ENCODE data around the gene KRTAP2-3.
A peak's percentile ranks its signal among the peaks of the same experiment; 100 is the strongest.

Gene KRTAP2-3

DNA sequence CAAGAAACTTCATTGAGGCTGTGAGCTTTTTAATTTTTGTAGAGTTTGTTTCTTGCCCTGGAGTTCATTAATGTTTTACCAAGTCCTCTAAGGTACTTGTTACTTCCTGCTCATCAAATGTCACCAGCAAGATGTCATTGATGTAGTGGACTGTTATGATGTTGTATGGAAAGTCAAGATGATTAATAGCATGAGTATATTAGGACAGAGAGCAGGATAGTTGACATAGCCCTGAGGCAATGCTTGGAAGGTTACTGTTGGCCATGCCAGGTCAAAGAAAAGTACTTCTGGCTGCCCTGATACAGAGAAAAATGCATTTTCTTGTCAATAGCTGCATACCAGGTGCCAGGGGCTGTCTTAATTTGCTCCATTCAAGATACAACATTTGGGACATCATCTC lies 39.6 kb downstream of the KRTAP2-3 start:
- Histone ChIP-seq H3K9ac (ENCODE audit: low read length) (no peak overlapping the region), H3K4me1 (ENCODE audit: control insufficient read depth, insufficient read depth, low read length) (peaks cover 17% of the 10 kb centered on the region), H3K36me3 (ENCODE audit: control insufficient read depth, insufficient read depth, low read length, severe bottlenecking) (no peaks in the 10 kb centered on the region), H3K27me3 (replicated peaks; ENCODE audit: control insufficient read depth, insufficient read depth, low read length) (no peaks in the 10 kb centered on the region), H3K9me3 (ENCODE audit: control insufficient read depth, low read length) (peaks cover 5% of the 10 kb centered on the region), H3K4me3 (ENCODE audit: low read length) (no peak overlapping the region)
- no peak for DNase-seq (ENCODE audit: low read depth)

DNA sequence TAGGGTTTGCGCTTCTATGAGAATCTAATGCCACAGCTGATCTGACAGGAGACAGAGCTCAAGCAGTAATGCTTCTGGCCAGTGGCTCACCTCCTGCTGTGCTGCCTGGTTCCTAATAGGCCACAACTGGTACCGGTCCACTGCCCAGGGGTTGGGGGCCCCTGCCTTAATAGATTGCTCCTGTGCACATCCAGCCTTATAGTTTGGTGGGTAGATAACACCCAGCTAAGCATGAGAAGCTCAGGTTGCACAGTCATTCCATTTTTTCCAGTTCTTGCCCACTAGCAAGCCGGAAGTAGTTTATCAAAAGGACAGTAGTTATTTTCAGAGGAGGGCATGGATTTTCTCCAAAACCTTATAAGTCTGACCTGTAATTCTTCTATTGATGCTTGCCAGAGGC lies 40.5 kb downstream of the KRTAP2-3 start:
- no peak for DNase-seq (ENCODE audit: low read depth)
- Histone ChIP-seq H3K36me3 (ENCODE audit: control insufficient read depth, insufficient read depth, low read length, severe bottlenecking) (no peaks in the 10 kb centered on the region), H3K4me1 (ENCODE audit: control insufficient read depth, insufficient read depth, low read length) (peaks cover 14% of the 10 kb centered on the region), H3K9me3 (ENCODE audit: control insufficient read depth, low read length) (peaks cover 5% of the 10 kb centered on the region), H3K9ac (ENCODE audit: low read length) (no peak overlapping the region), H3K27me3 (replicated peaks; ENCODE audit: control insufficient read depth, insufficient read depth, low read length) (no peaks in the 10 kb centered on the region), H3K4me3 (ENCODE audit: low read length) (no peak overlapping the region)

GRCh38 chr17:41018541-41018940 lies 41.4 kb downstream of the KRTAP2-3 start:
- Histone ChIP-seq H3K4me1 (ENCODE audit: control insufficient read depth, insufficient read depth, low read length) (peaks cover 18% of the 10 kb centered on the region), H3K36me3 (ENCODE audit: control insufficient read depth, insufficient read depth, low read length, severe bottlenecking) (no peaks in the 10 kb centered on the region), H3K9me3 (ENCODE audit: control insufficient read depth, low read length) (peaks cover 5% of the 10 kb centered on the region), H3K27me3 (replicated peaks; ENCODE audit: control insufficient read depth, insufficient read depth, low read length) (no peaks in the 10 kb centered on the region), H3K9ac (ENCODE audit: low read length) (no peak overlapping the region), H3K4me3 (ENCODE audit: low read length) (no peak overlapping the region)
- DNase-seq (ENCODE audit: low read depth) = no peak

DNA sequence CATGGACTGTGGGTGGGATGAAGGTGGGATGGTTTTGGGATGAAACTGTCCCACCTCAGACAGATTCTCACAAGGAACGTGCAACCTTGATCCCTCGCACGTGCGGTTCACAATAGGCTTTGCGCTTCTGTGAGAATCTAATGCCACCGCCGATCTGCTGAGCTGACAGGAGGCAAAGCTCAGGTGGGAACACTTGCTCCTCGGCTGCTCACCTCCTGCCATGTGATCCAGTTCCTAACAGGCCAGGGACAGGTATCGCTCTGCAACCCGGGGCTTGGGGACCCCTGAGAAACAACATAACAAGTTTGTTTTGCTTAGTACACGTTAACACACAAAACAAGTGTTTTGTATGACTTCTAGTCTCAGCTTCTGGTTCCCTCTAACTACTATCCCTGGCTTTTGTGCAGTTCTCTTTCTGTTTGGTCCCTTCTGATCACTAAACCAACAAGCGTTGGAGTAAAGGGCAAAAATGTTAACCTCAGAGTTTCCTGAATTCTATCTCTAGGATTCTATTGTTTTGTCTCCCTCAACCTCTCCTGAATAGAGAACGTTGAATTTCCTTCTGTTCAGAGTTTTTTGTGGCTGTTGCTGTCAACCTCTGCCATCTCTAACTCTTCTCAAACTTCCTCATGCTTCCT lies 43.2 kb downstream of the KRTAP2-3 start:
- no peaks in the 10 kb centered on the region for H3K36me3 ChIP-seq (ENCODE audit: control insufficient read depth, insufficient read depth, low read length, severe bottlenecking)
- no peaks in the 10 kb centered on the region for H3K27me3 ChIP-seq (replicated peaks; ENCODE audit: control insufficient read depth, insufficient read depth, low read length)
- DNase-seq (ENCODE audit: low read depth) = no peak
- peaks cover 5% of the 10 kb centered on the region for H3K9me3 ChIP-seq (ENCODE audit: control insufficient read depth, low read length)
- no peak overlapping the region for H3K4me3 ChIP-seq (ENCODE audit: low read length)
- H3K9ac ChIP-seq (ENCODE audit: low read length) = no peak overlapping the region
- peaks cover 21% of the 10 kb centered on the region for H3K4me1 ChIP-seq (ENCODE audit: control insufficient read depth, insufficient read depth, low read length)

- peaks cover 21% of the 10 kb centered on the region for H3K4me1 ChIP-seq (ENCODE audit: control insufficient read depth, insufficient read depth, low read length)
- DNase-seq (ENCODE audit: low read depth) = no peak
- no peaks in the 10 kb centered on the region for H3K27me3 ChIP-seq (replicated peaks; ENCODE audit: control insufficient read depth, insufficient read depth, low read length)
- no peak overlapping the region for H3K9ac ChIP-seq (ENCODE audit: low read length)
- H3K9me3 ChIP-seq (ENCODE audit: control insufficient read depth, low read length) = no peaks in the 10 kb centered on the region
- H3K4me3 ChIP-seq (ENCODE audit: low read length) = no peak overlapping the region
- no peaks in the 10 kb centered on the region for H3K36me3 ChIP-seq (ENCODE audit: control insufficient read depth, insufficient read depth, low read length, severe bottlenecking)
These were observed 44.5 kb downstream of the KRTAP2-3 start for GRCh38 chr17:41015454-41015853.

- DNase-seq (ENCODE audit: low read depth) = peak; percentile 65
- no peaks in the 10 kb centered on the region for H3K9me3 ChIP-seq (ENCODE audit: control insufficient read depth, low read length)
These were observed 46.3 kb downstream of the KRTAP2-3 start for GRCh38 chr17:41013606-41014005.

DNA sequence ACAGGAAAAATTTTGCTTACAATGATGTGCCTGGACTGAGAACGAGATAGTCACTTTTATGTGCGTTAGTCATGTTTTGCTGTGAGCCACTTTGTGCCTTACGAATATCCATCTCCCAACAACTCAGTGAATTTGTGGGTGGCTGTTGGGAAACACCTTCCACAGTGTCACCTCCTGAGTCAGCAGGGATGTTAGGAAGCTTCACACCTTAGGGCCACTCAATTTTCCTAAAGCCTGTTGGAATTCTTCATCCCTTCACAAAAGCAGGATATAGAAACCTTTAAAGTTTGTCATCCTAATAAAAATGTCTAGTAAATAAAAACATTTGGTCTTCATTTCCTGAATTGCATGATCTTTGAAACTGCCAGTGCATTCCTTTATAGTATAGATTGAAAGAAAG lies 46.7 kb downstream of the KRTAP2-3 start:
- Histone ChIP-seq H3K27me3 (replicated peaks; ENCODE audit: control insufficient read depth, insufficient read depth, low read length) (no peaks in the 10 kb centered on the region), H3K4me1 (ENCODE audit: control insufficient read depth, insufficient read depth, low read length) (peaks cover 22% of the 10 kb centered on the region), H3K9ac (ENCODE audit: low read length) (no peak overlapping the region), H3K9me3 (ENCODE audit: control insufficient read depth, low read length) (no peaks in the 10 kb centered on the region), H3K36me3 (ENCODE audit: control insufficient read depth, insufficient read depth, low read length, severe bottlenecking) (no peaks in the 10 kb centered on the region), H3K4me3 (ENCODE audit: low read length) (no peak overlapping the region)
- DNase-seq (ENCODE audit: low read depth) = no peak

More at GRCh38 chr17:41013606-41014005, 46.3 kb downstream of the KRTAP2-3 start:
- H3K27me3 ChIP-seq (replicated peaks; ENCODE audit: control insufficient read depth, insufficient read depth, low read length) = no peaks in the 10 kb centered on the region
- H3K36me3 ChIP-seq (ENCODE audit: control insufficient read depth, insufficient read depth, low read length, severe bottlenecking) = no peaks in the 10 kb centered on the region
- H3K4me3 ChIP-seq (ENCODE audit: low read length) = no peak overlapping the region
- no peak overlapping the region for H3K9ac ChIP-seq (ENCODE audit: low read length)
- peaks cover 24% of the 10 kb centered on the region for H3K4me1 ChIP-seq (ENCODE audit: control insufficient read depth, insufficient read depth, low read length)

GRCh38 chr17:41012326-41013120 lies 47.4 kb downstream of the KRTAP2-3 start:
- no peaks in the 10 kb centered on the region for H3K9me3 ChIP-seq (ENCODE audit: control insufficient read depth, low read length)

DNA sequence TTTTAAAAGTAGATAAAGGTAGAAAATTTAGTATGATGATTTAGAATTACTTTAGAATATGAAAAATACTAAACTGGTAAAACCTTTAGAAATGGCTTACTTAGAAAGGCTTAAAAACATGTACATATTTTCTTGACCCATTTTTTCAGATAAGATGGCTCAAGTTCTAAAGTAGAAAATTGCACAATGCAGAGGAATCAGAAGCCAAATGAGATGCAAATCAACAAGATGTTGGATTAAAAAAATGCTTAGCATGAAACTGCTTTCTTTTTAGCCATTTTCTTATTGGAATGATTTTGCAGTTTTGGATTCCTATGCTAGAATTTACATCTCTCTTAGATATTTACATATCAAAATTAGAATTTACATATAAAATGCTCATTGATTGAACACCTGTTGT lies 49.5 kb downstream of the KRTAP2-3 start:
- H3K4me3 ChIP-seq (ENCODE audit: low read length) = no peak overlapping the region
- no peak overlapping the region for H3K9ac ChIP-seq (ENCODE audit: low read length)
- no peaks in the 10 kb centered on the region for H3K36me3 ChIP-seq (ENCODE audit: control insufficient read depth, insufficient read depth, low read length, severe bottlenecking)
- no peaks in the 10 kb centered on the region for H3K27me3 ChIP-seq (replicated peaks; ENCODE audit: control insufficient read depth, insufficient read depth, low read length)
- peak; percentile 72 for DNase-seq (ENCODE audit: low read depth)
- H3K4me1 ChIP-seq (ENCODE audit: control insufficient read depth, insufficient read depth, low read length) = peaks cover 13% of the 10 kb centered on the region
- no peaks in the 10 kb centered on the region for H3K9me3 ChIP-seq (ENCODE audit: control insufficient read depth, low read length)

More at GRCh38 chr17:41012326-41013120, 47.4 kb downstream of the KRTAP2-3 start:
- H3K9ac ChIP-seq (ENCODE audit: low read length) = no peak overlapping the region
- no peaks in the 10 kb centered on the region for H3K27me3 ChIP-seq (replicated peaks; ENCODE audit: control insufficient read depth, insufficient read depth, low read length)
- no peak for DNase-seq (ENCODE audit: low read depth)
- H3K4me1 ChIP-seq (ENCODE audit: control insufficient read depth, insufficient read depth, low read length) = peaks cover 18% of the 10 kb centered on the region
- H3K36me3 ChIP-seq (ENCODE audit: control insufficient read depth, insufficient read depth, low read length, severe bottlenecking) = no peaks in the 10 kb centered on the region
- H3K4me3 ChIP-seq (ENCODE audit: low read length) = no peak overlapping the region

- no peak overlapping the region for H3K9ac ChIP-seq (ENCODE audit: low read length)
- no peak overlapping the region for H3K4me3 ChIP-seq (ENCODE audit: low read length)
- peaks cover 10% of the 10 kb centered on the region for H3K4me1 ChIP-seq (ENCODE audit: control insufficient read depth, insufficient read depth, low read length)
- no peaks in the 10 kb centered on the region for H3K27me3 ChIP-seq (replicated peaks; ENCODE audit: control insufficient read depth, insufficient read depth, low read length)
- H3K36me3 ChIP-seq (ENCODE audit: control insufficient read depth, insufficient read depth, low read length, severe bottlenecking) = no peaks in the 10 kb centered on the region
- peak; percentile 54 for DNase-seq (ENCODE audit: low read depth)
- H3K9me3 ChIP-seq (ENCODE audit: control insufficient read depth, low read length) = no peaks in the 10 kb centered on the region
These were observed 50.0 kb downstream of the KRTAP2-3 start for GRCh38 chr17:41009936-41010335.

DNA sequence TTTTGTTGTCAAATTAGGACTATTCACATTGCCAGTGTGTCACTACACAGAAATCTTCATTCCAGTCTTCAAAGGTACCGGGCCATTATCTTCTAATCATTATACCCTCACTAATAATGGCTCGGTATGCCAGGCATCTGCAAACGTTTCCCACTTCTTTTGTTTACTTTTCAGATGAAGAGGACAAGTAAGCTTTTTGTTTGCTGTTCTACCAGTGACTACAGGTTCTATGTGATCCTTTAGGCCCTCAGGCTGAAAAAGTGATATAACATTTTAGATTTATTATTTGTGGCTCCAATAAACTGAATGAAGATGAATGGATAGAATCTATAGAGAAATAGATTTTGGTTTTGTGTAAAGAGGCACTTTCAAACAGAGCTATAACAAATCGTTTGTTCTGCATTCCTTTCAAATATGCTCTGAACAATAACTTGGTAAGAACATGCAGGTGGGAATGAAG lies 50.6 kb downstream of the KRTAP2-3 start:
- Histone ChIP-seq H3K36me3 (ENCODE audit: control insufficient read depth, insufficient read depth, low read length, severe bottlenecking) (no peaks in the 10 kb centered on the region), H3K4me3 (ENCODE audit: low read length) (no peak overlapping the region), H3K9me3 (ENCODE audit: control insufficient read depth, low read length) (no peaks in the 10 kb centered on the region), H3K27me3 (replicated peaks; ENCODE audit: control insufficient read depth, insufficient read depth, low read length) (no peaks in the 10 kb centered on the region), H3K4me1 (ENCODE audit: control insufficient read depth, insufficient read depth, low read length) (peaks cover 10% of the 10 kb centered on the region), H3K9ac (ENCODE audit: low read length) (no peak overlapping the region)
- no peak for DNase-seq (ENCODE audit: low read depth)

Data from adipocyte (in vitro differentiated cells).